ENCODE measurements around the gene ZNF414.

- no peak for TF ChIP-seq CTCF (IDR thresholded peaks at IDR 0.05)
- TF ChIP-seq POLR2A (IDR thresholded peaks at IDR 0.05) = no peak
- no peak for TF ChIP-seq POLR2AphosphoS5 (IDR thresholded peaks at IDR 0.05; ENCODE audit: insufficient read depth in 1 of 2, low read depth in 1 of 2)
These were observed 37.4 kb downstream of the ZNF414 start for GRCh38 chr19:8476524-8476923.
